ENCODE data around the gene POLR2B.

DNA sequence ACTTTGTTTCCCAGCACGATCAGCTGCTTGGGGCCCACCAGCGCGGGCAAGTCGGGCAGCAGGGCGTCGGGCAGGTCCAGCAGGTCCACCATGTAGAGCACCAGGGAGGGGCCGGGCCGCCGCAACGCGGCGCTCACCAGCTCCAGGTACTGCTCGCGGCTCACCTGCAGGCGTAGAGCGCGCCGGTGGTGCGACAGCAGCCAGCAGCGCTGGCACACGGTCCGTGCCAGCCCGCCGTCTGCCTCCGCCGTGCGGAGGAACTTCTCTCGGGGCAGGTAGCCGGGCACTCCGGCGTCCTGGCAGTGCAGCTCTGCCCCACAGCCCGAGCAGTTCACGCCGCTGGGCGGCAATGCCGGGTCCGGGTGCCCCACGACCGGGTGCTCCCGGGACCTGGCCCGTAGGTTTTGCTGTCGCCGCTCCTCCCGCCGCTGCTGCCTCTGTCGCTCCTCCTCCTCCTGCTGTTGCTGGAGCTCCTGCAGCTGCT lies 1.8 kb upstream of the POLR2B start:
- TF ChIP-seq, protein P1, sequence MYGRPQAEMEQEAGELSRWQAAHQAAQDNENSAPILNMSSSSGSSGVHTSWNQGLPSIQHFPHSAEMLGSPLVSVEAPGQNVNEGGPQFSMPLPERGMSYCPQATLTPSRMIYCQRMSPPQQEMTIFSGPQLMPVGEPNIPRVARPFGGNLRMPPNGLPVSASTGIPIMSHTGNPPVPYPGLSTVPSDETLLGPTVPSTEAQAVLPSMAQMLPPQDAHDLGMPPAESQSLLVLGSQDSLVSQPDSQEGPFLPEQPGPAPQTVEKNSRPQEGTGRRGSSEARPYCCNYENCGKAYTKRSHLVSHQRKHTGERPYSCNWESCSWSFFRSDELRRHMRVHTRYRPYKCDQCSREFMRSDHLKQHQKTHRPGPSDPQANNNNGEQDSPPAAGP (tag by site-specific recombination; IDR thresholded peaks at IDR 0.05), result no peak
- TF ChIP-seq ZNF10 (tag by site-specific recombination; IDR thresholded peaks at IDR 0.05), result no peak
- TF ChIP-seq ZNF133 (tag by site-specific recombination; IDR thresholded peaks at IDR 0.05), result no peak
- TF ChIP-seq, protein P2, sequence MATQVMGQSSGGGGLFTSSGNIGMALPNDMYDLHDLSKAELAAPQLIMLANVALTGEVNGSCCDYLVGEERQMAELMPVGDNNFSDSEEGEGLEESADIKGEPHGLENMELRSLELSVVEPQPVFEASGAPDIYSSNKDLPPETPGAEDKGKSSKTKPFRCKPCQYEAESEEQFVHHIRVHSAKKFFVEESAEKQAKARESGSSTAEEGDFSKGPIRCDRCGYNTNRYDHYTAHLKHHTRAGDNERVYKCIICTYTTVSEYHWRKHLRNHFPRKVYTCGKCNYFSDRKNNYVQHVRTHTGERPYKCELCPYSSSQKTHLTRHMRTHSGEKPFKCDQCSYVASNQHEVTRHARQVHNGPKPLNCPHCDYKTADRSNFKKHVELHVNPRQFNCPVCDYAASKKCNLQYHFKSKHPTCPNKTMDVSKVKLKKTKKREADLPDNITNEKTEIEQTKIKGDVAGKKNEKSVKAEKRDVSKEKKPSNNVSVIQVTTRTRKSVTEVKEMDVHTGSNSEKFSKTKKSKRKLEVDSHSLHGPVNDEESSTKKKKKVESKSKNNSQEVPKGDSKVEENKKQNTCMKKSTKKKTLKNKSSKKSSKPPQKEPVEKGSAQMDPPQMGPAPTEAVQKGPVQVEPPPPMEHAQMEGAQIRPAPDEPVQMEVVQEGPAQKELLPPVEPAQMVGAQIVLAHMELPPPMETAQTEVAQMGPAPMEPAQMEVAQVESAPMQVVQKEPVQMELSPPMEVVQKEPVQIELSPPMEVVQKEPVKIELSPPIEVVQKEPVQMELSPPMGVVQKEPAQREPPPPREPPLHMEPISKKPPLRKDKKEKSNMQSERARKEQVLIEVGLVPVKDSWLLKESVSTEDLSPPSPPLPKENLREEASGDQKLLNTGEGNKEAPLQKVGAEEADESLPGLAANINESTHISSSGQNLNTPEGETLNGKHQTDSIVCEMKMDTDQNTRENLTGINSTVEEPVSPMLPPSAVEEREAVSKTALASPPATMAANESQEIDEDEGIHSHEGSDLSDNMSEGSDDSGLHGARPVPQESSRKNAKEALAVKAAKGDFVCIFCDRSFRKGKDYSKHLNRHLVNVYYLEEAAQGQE (tag by site-specific recombination; IDR thresholded peaks at IDR 0.05), result no peak
- TF ChIP-seq, protein P3, sequence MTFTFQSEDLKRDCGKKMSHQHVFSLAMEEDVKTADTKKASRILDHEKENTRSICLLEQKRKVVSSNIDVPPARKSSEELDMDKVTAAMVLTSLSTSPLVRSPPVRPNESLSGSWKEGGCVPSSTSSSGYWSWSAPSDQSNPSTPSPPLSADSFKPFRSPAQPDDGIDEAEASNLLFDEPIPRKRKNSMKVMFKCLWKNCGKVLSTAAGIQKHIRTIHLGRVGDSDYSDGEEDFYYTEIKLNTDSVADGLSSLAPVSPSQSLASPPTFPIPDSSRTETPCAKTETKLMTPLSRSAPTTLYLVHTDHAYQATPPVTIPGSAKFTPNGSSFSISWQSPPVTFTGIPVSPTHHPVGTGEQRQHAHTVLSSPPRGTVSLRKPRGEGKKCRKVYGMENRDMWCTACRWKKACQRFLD (tag by site-specific recombination; IDR thresholded peaks at IDR 0.05), result no peak
